BLaER1 treated with 17β-estradiol and CSF1 and Interleukin-3, amounts not matched to agents 10 nM and 100 nM (cell line): Measurements from ENCODE around the gene SAFB.
A peak's percentile ranks its signal among the peaks of the same experiment; 100 is the strongest.

Experiments used
- H3K27ac ChIP-seq, 11 experiments: shearing (Covaris generic); formaldehyde crosslinking; 2 replicates each; pipeline ENCODE4 v1.8.1; 2022
- H3K27me3 ChIP-seq, 11 experiments: shearing (Covaris generic); formaldehyde crosslinking; 2 replicates each; pipeline ENCODE4 v1.8.1; 2022
- H3K36me3 ChIP-seq, 11 experiments: shearing (Covaris generic); formaldehyde crosslinking; 2 replicates each; pipeline ENCODE4 v1.8.1; 2022
- H3K4me1 ChIP-seq, 10 experiments: shearing (Covaris generic); formaldehyde crosslinking; 2 replicates each; pipeline ENCODE4 v1.8.1; 2022
- H3K4me2 ChIP-seq, 11 experiments: shearing (Covaris generic); formaldehyde crosslinking; 2 replicates each; pipeline ENCODE4 v1.8.1; 2022
- H3K4me3 ChIP-seq, 10 experiments: shearing (Covaris generic); formaldehyde crosslinking; 2 replicates each; pipeline ENCODE4 v1.8.1; 2022
- H3K9ac ChIP-seq, 11 experiments: shearing (Covaris generic); formaldehyde crosslinking; 2 replicates each; pipeline ENCODE4 v1.8.1; 2022
- H3K9me3 ChIP-seq, 11 experiments: shearing (Covaris generic); formaldehyde crosslinking; replicated peaks in 1 of 11; 2 replicates each; pipeline ENCODE4 v1.8.1; 2022
- H4K20me1 ChIP-seq, 11 experiments: shearing (Covaris generic); formaldehyde crosslinking; 2 replicates each; pipeline ENCODE4 v1.8.1; 2022
- Cebpa-rat ChIP-seq, 11 experiments: shearing (Covaris generic); IDR thresholded peaks; 2 replicates each; pipeline ENCODE4 v1.8.1; 2022

Gene SAFB

GRCh38 chr19:5586300-5587070 is 36.4 kb upstream of the SAFB start:
- TF ChIP-seq Cebpa-rat (IDR thresholded peaks at IDR 0.05), result no peak
- H3K4me1 ChIP-seq, result peaks cover 27 to 74% (median 65%) of the 10 kb centered on the region in 10 experiments
- H3K9me3 ChIP-seq, result no peaks in the 10 kb centered on the region
- peak overlapping the region; percentile 78 to 97 (median 91) for H3K4me2 ChIP-seq
- H3K27me3 ChIP-seq, result no peaks in the 10 kb centered on the region
- peaks cover 18 to 97% (median 79%) of the 10 kb centered on the region in 11 experiments for H4K20me1 ChIP-seq
- H3K27ac ChIP-seq, result peak overlapping the region in 8 of 11 experiments; percentile 46 to 84 (median 66); a peak in 15 of 22 replicates
- H3K4me3 ChIP-seq, result peak overlapping the region in 7 of 10 experiments; percentile 7 to 43 (median 33); a peak in 11 of 20 replicates
- H3K36me3 ChIP-seq, result peaks cover 55 to 87% (median 71%) of the 10 kb centered on the region in 11 experiments
- H3K9ac ChIP-seq, result peak overlapping the region; percentile 2 to 74 (median 53); a peak in 19 of 22 replicates

GRCh38 chr19:5587071-5587455 is 35.8 kb upstream of the SAFB start:
- Histone ChIP-seq H3K27me3 (no peaks in the 10 kb centered on the region), H3K4me3 (no peak overlapping the region), H3K4me2 (peak overlapping the region; percentile 78 to 97 (median 91); a peak in 21 of 22 replicates), H3K4me1 (peaks cover 27 to 69% (median 59%) of the 10 kb centered on the region in 10 experiments), H3K9me3 (no peaks in the 10 kb centered on the region), H3K36me3 (peaks cover 61 to 87% (median 71%) of the 10 kb centered on the region in 11 experiments), H3K9ac (peak overlapping the region in 5 of 11 experiments; percentile 33 to 74 (median 67); a peak in 5 of 22 replicates), H4K20me1 (peaks cover 18 to 97% (median 79%) of the 10 kb centered on the region in 11 experiments), H3K27ac (peak overlapping the region in 5 of 11 experiments; percentile 48 to 84 (median 76); a peak in 7 of 22 replicates)
- no peak for TF ChIP-seq Cebpa-rat (IDR thresholded peaks at IDR 0.05)

GRCh38 chr19:5587661-5588060 is 35.2 kb upstream of the SAFB start:
- no peaks in the 10 kb centered on the region for H3K27me3 ChIP-seq
- H3K4me3 ChIP-seq, result no peak overlapping the region
- no peak overlapping the region for H3K9ac ChIP-seq
- H3K4me2 ChIP-seq, result peak overlapping the region in 9 of 11 experiments; percentile 23 to 97 (median 86); a peak in 10 of 22 replicates
- H3K36me3 ChIP-seq, result peaks cover 67 to 87% (median 75%) of the 10 kb centered on the region in 11 experiments
- peak overlapping the region in 2 of 11 experiments; percentile 6 to 17; a peak in 1 of 22 replicates for H3K27ac ChIP-seq
- TF ChIP-seq Cebpa-rat (IDR thresholded peaks at IDR 0.05), result no peak
- H4K20me1 ChIP-seq, result peaks cover 18 to 97% (median 82%) of the 10 kb centered on the region in 11 experiments
- H3K9me3 ChIP-seq, result no peaks in the 10 kb centered on the region
- H3K4me1 ChIP-seq, result peaks cover 27 to 63% (median 53%) of the 10 kb centered on the region in 10 experiments

- no peak overlapping the region for H3K27ac ChIP-seq
Observed at GRCh38 chr19:5588441-5588840, 34.4 kb upstream of the SAFB start.

GRCh38 chr19:5588906-5589676 is 33.8 kb upstream of the SAFB start:
- Histone ChIP-seq H3K4me3 (no peak overlapping the region), H4K20me1 (peaks cover 30 to 100% (median 90%) of the 10 kb centered on the region in 11 experiments), H3K4me1 (peaks cover 27 to 48% (median 39%) of the 10 kb centered on the region in 10 experiments), H3K27me3 (no peaks in the 10 kb centered on the region), H3K9ac (peak overlapping the region in 1 of 11 experiments; percentile 5; a peak in 1 of 22 replicates), H3K36me3 (peaks cover 75 to 87% (median 81%) of the 10 kb centered on the region in 11 experiments), H3K9me3 (no peaks in the 10 kb centered on the region), H3K4me2 (no peak overlapping the region), H3K27ac (no peak overlapping the region)
- no peak for TF ChIP-seq Cebpa-rat (IDR thresholded peaks at IDR 0.05)

More at GRCh38 chr19:5588441-5588840, 34.4 kb upstream of the SAFB start:
- H3K4me2 ChIP-seq, result no peak overlapping the region
- H3K36me3 ChIP-seq, result peaks cover 71 to 87% (median 80%) of the 10 kb centered on the region in 11 experiments
- no peaks in the 10 kb centered on the region for H3K9me3 ChIP-seq
- peaks cover 25 to 100% (median 88%) of the 10 kb centered on the region in 11 experiments for H4K20me1 ChIP-seq
- H3K9ac ChIP-seq, result no peak overlapping the region
- no peak overlapping the region for H3K4me3 ChIP-seq
- H3K27me3 ChIP-seq, result no peaks in the 10 kb centered on the region
- no peak for TF ChIP-seq Cebpa-rat (IDR thresholded peaks at IDR 0.05)
- peaks cover 27 to 55% (median 45%) of the 10 kb centered on the region in 10 experiments for H3K4me1 ChIP-seq

GRCh38 chr19:5590151-5590864 is 32.6 kb upstream of the SAFB start:
- Histone ChIP-seq H3K4me1 (peaks cover 24 to 42% (median 35%) of the 10 kb centered on the region in 10 experiments), H3K27ac (no peak overlapping the region), H3K36me3 (peaks cover 87 to 93% (median 89%) of the 10 kb centered on the region in 11 experiments), H3K9ac (no peak overlapping the region; a peak in 1 of 22 replicates), H3K9me3 (no peaks in the 10 kb centered on the region), H3K4me3 (no peak overlapping the region), H3K27me3 (no peaks in the 10 kb centered on the region), H4K20me1 (peaks cover 42 to 100% (median 97%) of the 10 kb centered on the region in 11 experiments), H3K4me2 (no peak overlapping the region)
- TF ChIP-seq Cebpa-rat (IDR thresholded peaks at IDR 0.05), result no peak

- Histone ChIP-seq H3K4me2 (no peak overlapping the region), H3K27ac (no peak overlapping the region), H3K9me3 (no peaks in the 10 kb centered on the region), H3K36me3 (peaks cover 92 to 98% (median 94%) of the 10 kb centered on the region in 11 experiments), H3K4me3 (no peak overlapping the region), H3K4me1 (peaks cover 19 to 42% (median 35%) of the 10 kb centered on the region in 10 experiments), H4K20me1 (peaks cover 47 to 100% (median 97%) of the 10 kb centered on the region in 11 experiments), H3K9ac (no peak overlapping the region), H3K27me3 (no peaks in the 10 kb centered on the region)
- TF ChIP-seq Cebpa-rat (IDR thresholded peaks at IDR 0.05), result no peak
Observed at GRCh38 chr19:5590865-5591154, 32.1 kb upstream of the SAFB start.

- Histone ChIP-seq H4K20me1 (peaks cover 48 to 100% (median 97%) of the 10 kb centered on the region in 11 experiments), H3K27ac (no peak overlapping the region), H3K9ac (no peak overlapping the region), H3K4me1 (peaks cover 13 to 42% (median 35%) of the 10 kb centered on the region in 10 experiments), H3K9me3 (no peaks in the 10 kb centered on the region), H3K4me2 (no peak overlapping the region), H3K27me3 (no peaks in the 10 kb centered on the region), H3K4me3 (no peak overlapping the region), H3K36me3 (peaks cover 99 to 100% (median 100%) of the 10 kb centered on the region in 11 experiments)
- no peak for TF ChIP-seq Cebpa-rat (IDR thresholded peaks at IDR 0.05)
Observed at GRCh38 chr19:5591476-5591875, 31.4 kb upstream of the SAFB start.
